LoVo (cell line): Measurements from ENCODE around the gene HPD.

ENCODE experiments used
- DNase-seq: peaks from one replicate; pipeline ENCODE4 v3.0.0-alpha.2; 2016; ENCODE audit warnings: low spot score

The HPD gene

DNA sequence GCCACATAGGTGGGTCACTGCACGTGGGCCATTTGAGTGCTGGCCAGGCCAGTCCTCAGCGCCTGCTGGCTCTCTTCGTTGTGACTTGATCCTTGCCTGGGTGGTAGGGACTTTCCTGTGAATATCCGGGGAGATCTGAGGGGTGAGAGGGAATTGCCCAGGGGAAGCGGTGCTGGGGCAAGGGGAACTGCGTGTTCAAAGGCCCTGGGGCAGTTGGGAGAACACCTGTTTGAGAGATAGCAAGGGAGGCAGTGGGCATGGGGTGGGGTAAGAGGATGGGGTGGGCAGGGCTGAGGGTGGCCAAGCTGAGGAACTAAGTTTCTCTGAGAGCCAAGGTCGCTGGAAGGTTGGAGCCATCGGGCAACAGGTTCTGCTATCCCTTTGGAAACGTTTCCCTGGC, 29.8 kb downstream of the HPD start:
- no peak for DNase-seq

DNA sequence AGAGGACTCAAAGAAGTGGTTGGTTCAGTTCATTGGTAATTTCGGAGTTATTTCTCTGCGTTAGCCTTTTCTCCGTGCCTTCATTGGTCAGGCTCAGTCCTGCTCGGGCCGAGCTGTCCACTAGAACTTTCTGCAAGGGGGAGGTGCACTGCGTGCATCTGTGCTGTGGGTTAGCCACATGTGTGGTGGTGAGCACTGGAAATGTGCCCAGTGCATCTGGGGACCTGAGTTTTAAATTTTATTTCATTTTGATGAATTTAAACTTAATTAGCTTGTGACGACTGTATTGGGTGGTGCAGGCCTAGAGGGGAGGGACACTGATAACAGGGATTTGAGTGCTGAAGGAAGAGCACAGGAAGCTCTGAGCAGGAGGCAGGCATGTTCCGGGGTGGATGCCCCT, 30.4 kb downstream of the HPD start:
- no peak for DNase-seq

DNA sequence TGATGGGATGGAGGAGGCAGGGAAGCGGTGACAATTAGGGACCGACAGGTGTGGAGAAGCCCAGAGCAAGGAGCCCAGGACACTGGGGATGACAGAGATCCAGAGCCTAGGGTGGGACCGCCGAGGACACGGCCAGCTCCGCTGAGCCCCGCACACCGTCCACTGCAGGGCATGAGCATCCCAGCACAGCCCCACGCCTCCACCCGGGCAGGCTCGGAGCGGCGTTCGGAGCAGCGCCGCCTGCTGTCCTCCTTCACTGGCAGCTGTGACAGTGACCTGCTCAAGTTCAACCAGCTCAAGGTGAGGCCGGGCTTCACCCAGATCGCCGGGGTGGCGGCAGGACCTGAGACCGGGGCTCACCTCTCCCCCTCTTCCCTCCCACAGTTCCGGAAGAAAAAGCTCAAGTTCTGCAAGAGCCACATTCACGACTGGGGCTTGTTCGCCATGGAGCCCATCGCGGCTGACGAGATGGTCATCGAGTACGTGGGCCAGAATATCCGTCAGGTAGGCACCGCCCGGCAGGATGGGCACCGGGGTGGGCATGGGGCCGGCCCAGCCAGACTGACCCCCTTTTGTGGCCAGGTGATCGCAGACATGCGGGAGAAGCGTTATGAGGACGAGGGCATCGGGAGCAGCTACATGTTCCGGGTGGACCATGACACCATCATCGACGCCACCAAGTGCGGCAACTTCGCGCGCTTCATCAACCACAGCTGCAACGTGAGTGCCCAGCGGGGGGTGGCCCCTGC, 31.1 kb downstream of the HPD start:
- DNase-seq, result no peak

DNA sequence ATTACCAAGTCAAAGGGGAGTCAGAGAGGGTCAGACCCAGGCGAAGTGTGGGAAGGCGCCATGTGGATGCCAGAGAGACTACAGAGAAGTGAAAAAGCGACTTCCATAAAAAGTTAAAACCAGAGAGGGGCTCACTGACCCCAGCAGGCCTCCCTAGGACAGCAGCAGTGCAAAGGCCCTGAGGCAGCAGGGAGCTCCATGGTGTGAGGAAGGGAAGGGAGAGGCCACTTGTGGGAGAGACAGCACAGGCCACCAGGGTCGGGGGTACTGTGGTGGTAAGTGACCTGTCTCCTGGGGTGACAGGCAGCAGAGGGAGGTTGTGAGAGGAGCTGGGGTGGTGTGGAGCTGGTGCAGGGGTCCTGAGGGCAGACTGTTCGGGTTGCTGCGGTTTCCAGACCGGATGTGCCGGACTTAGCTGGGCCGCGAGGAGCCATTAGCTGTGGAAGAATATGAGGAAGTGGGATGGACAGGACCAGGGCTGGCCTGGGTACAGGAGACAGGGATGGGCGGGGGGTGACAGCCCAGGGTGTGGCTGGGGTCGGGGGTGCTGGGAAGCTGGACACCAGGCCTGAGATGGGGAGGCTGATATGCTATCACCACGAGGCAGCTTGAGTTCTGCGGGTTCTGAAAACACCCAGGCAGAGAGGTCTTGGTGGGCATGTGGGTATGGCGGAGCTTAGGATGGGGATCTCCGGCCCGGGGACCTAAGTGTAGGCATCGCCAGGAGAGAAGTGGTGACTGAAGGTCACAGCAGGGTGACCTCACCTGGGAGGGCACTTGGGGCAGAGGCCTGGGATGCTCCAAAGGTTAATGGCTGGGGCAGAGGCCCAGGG, 32.1 kb downstream of the HPD start:
- no peak for DNase-seq

DNA sequence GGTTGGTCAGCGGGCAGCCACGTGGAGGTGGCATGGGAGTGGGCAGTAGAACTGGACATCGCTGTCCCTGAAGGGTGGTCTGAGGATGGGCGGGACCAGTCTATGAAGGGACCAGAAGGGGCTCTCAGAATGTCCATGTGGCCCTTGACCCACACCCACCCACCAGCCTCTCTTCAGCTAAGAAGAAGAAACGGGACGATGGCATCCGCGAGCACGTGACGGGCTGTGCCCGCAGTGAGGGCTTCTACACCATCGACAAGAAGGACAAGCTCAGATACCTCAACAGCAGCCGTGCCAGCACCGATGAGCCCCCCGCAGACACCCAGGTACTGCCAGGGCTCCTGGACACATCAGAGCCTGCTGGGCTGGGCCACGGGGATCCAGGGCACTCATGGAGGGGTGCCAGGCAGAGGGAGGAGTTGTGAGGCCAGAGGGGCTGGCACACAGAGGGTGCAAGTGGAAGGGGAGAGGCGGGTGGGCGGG, 33.6 kb downstream of the HPD start:
- DNase-seq, result no peak

DNA sequence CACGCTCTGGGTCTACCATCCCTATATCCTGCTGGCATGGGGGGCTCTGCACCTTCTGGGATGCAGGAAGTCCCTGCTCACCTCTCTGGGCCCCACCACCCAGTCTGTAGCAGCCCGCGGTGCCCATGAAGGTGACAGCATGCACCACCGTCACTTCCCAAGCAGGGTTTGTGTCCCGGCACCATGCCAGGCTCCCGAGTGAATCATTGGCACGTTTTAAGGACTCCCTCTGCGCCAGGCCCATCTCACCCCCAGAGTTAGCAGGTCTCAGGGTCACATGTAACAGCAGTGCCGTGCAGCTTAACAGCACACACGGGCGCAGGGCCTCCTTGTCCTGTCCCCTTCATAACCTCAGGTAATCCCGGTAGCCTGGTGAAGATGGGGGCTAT, 34.9 kb downstream of the HPD start:
- DNase-seq, result no peak

DNA sequence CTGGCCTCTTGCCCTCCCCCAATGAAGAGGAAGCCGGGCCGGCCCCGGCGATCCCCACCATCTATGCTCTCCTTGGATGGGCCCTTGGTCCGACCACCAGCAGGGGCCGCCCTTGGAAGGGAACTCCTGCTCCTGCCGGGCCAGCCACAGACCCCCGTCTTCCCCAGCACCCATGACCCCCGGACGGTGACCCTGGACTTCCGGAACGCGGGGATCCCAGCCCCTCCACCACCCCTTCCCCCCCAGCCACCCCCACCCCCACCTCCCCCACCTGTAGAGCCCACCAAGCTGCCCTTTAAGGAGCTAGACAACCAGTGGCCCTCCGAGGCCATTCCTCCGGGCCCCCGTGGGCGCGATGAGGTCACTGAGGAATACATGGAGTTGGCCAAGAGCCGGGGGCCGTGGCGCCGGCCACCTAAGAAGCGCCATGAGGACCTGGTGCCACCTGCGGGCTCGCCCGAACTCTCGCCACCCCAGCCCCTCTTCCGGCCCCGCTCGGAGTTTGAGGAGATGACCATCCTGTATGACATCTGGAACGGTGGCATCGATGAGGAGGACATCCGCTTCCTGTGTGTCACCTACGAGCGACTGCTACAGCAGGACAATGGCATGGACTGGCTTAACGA, 35.4 kb downstream of the HPD start:
- DNase-seq, result no peak

DNA sequence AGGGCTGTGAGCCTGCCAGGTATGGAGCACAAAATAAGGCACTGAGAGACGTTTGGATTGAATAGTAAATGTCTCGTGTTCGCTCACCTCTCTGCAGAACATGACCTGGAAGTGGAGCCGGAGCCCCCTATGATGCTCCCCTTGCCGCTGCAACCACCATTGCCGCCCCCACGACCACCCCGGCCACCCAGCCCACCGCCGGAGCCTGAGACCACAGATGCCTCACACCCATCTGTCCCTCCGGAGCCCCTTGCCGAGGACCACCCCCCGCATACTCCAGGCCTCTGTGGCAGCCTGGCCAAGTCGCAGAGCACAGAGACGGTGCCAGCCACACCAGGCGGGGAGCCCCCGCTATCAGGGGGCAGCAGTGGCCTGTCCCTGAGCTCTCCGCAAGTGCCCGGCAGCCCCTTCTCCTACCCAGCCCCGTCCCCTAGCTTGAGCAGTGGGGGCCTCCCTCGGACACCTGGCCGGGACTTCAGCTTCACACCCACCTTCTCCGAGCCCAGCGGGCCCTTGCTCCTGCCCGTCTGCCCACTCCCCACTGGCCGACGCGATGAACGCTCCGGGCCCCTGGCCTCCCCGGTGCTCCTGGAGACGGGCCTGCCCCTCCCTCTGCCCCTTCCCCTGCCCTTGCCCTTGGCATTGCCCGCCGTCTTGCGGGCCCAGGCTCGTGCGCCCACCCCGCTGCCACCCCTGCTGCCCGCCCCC, 36.1 kb downstream of the HPD start:
- no peak for DNase-seq

DNA sequence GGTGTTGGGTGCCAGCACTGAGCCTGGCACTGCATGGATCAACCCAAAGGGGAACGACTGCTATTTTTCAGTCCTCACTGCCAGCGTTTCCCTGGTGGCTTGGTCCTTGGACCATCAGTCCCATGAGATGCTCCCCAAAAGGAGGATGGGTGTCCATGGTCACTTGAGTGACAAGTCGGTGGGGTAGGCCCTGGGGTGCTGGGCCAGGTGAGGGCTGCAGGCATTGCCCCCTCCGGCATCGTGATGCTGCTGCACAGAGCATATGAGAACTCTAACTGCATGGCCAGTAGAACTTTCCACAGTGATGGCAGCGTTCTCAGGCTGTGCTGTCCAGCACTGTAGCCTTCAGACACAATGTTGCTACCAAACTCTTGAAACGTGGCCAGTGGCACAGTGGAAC, 38.6 kb downstream of the HPD start:
- no peak for DNase-seq

DNA sequence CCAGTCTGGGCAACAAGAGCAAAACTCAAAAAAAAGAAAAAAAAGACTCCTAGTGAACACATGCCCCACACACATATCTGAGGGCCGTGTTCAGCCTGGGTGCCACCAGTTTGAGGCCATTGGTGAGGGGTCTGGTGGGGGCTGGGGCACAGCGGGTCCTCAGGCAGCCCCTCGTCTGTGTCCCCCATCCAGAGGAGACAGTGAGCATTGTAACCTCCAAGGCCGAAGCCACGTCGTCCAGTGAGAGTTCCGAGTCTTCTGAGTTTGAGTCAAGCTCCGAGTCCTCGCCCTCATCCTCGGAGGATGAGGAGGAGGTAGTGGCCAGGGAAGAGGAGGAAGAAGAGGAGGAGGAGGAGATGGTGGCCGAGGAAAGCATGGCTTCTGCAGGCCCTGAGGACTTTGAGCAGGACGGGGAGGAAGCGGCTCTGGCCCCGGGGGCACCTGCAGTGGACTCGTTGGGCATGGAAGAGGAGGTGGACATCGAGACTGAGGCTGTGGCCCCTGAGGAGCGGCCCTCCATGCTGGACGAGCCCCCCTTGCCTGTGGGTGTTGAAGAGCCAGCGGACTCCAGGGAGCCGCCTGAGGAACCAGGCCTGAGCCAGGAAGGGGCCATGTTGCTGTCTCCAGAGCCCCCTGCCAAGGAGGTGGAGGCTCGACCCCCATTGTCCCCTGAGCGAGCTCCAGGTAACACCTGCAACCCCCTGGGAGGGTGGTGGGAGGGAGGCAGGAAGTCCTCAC, 39.3 kb downstream of the HPD start:
- no peak for DNase-seq

DNA sequence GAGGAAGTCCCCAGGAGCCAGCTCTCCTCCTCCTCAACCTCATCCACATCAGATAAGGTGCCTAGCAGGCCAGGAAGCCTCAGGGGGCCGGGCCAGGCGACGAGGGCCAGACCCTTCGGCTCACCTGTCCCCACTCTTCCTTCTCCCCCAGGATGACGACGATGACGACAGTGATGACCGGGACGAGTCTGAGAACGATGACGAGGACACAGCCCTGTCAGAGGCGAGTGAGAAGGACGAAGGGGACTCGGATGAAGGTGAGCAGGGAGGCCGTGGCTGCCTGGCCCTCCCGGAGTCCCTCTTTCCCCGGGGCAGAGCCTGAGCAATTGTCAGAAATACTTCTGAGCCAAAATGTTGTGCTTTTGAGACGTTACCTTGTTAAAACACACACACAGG, 41.0 kb downstream of the HPD start:
- no peak for DNase-seq

DNA sequence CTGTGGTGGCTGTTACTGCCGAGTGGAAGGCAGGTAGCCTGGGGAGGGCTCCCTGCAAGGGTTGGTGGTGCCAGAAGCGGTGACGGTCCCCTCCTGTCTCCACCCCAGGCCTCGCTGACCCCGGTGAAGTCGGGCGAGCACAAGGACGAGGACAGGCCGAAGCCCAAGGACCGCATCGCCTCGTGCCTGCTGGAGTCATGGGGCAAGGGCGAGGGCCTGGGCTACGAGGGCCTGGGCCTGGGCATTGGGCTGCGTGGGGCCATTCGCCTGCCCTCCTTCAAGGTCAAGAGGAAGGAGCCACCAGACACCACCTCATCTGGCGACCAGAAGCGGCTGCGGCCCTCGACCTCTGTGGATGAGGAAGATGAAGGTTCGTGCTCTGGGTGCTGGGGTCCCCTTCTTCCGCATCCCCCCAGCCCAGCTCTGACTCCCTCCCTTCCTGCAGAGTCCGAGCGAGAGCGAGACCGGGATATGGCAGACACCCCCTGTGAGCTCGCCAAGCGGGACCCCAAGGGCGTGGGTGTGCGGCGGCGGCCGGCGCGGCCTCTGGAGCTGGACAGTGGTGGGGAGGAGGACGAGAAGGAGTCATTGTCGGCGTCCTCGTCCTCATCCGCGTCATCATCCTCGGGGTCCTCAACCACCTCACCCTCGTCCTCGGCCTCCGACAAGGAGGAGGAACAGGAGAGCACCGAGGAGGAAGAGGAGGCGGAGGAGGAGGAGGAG, 41.6 kb downstream of the HPD start:
- DNase-seq, result no peak

DNA sequence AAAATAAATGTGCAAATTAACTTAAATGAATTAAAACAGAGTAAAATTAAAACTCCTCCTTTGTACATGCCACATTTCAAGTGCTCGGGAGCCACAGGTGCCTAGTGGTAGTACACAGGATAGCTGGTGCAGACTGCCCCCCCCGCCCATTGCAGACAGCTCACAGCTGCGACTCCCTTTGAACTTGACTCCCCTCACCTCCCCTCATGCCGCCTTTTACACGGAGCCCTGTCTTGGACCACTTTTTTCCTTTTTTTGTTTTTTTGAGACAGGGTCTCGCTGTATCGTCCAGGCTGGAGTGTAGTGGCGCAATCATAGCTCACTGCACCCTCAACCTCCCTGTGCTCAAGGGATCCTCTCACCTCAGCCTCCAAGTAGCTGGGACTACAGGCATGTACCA, 43.4 kb downstream of the HPD start:
- no peak for DNase-seq

DNA sequence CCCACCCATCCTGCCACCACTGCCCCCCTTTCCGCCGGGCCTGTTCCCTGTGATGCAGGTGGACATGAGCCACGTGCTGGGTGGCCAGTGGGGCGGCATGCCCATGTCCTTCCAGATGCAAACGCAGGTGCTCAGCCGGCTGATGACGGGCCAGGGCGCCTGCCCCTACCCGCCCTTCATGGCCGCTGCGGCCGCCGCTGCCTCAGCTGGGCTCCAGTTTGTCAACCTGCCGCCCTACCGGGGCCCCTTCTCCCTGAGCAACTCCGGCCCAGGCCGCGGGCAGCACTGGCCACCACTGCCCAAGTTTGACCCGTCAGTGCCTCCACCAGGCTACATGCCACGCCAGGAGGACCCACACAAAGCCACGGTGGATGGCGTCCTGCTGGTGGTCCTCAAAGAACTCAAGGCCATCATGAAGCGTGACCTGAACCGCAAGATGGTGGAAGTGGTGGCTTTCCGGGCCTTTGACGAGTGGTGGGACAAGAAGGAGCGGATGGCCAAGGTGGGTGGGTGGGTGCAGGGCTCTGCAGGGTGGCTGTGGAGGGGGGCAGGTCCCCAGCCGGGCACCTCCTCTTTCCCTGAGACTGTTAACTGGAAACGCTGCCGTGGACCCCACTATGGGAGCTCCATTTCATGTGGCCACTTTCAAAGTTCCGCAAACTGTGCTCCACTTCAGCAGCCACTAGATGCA, 44.1 kb downstream of the HPD start:
- DNase-seq, result no peak

DNA sequence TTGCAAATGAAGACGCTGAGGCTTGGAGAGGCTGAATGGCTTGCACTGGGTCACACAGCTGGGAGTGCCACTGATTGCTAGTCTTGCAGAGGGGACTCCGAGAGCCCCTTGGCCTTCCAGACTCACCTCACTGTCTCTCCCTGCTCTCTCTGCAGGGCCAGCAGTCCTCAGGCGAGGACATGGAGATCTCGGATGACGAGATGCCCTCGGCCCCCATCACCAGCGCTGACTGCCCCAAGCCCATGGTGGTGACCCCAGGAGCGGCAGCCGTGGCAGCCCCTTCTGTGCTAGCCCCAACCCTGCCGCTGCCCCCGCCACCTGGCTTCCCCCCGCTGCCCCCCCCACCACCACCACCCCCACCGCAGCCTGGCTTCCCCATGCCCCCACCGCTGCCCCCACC, 44.7 kb downstream of the HPD start:
- DNase-seq, result no peak

DNA sequence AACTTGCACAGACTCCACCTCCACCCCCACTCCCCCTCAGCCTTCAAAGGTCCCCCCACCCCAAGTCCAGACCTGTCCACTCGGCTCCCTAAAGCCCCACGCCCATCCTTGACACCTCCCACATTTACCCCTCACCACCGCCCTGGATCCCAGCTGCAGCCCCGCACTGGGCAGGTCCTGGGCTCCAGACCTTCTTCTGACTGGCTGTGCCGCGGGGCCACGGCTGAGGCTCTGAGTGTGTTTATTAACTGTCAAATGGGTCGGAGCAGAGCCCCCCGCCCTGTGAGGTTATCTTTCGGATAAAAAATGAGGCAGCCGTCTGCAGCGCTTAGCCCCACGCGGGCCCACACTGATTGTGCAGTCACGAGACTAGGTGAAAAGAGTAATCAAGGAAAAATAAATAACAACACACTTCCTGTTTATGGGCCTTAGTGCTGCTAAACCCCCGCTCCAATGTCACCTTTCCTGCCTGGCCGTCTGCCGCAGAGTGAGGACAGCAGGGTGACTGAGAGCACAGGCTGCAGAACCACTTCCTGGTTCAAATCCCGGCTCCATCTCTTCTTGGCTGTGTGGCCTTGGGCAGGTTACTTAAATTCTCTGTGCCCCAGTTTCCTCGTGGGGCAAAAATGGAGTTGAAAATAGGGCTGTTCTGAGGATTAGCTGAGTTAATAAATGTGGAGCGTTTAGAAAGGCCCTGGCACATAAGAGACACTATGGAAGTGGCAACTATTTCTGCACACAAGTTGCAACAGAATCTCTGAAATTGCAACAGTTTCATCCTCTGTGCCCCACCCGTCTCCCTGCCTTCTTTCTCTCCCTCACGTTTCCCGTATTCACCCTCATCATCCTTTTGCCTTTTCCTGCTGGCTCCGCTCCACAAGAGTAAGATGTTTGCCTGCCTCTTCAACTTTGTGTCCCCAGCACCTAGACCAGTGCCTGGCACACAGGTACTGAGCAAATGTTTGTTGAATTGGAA, 45.5 kb downstream of the HPD start:
- DNase-seq, result no peak

DNA sequence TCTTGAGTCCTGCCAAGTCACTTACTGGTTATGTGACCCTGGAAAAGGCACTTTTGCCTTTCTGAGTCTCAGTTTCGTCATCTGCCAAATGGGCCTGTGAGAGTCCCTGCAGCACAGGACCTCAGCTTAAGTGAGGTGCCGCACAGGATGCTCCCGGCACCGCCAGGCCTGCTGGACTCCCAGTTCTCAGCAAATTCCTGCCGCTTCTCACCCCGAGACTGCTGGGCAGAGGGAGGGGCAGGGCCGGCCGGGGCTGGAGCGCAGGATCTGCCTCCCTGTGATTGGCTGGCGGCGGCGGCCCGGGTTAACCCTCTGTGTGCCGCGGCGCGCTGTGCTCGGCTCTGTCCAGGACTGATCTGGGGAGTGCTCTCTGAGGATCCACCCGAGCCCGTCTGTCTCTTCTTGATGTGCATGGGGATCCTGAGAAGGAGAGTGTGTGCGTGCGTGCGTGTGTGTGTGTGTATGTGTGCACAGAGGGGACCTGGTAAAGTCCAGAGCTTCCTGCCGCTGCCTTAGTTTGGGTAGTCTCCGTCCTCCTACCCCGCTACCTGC, 46.3 kb downstream of the HPD start:
- DNase-seq, result no peak

DNA sequence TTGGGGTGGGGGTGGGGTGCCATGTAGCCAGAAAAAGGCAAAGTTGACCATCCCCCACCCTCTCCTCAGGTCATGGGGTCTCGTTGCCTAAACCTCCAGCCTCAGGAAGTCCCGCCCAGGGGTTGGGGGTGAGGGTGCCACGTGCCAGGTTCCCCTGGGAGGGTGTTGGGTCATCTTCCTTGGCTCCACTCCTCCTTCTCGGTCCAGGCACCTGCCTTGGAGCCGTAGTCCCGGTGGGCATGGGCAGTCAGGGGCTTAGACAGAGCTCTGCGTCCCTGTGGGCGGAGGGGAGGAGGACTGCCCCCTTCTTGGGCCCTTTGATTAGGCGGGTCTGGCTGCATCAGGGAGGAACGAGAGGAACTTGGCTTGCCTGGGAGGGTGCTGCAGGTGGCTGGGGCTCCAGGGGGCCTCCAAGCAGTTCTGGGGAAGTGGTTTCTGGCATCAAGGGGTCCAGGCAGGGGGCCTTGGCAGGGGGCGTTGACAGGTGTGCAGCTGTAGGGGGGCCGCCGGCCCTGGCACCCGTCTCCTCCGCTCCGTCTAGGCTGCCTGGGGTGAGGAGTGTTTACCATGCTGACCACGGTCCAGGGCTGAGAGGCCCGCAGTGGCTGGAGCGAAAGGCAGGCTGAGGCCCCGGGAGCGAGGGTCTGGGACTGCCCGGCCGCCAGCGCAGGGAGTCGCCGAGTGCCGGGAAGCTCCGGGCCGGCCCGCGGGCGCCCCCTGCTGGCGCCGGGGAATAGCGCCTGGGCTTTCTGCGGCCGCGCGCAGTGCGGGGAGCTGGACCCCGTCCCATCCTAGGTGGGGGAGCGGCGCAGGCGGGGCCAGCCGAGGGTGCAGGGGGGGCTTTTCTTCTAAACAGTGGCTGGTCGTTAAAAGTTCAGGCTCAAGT, 47.0 kb downstream of the HPD start:
- DNase-seq, result peak; percentile 80
